Ascending aorta (tissue), 2 donors: Measurements from ENCODE around the gene MACF1. TPM values are rescaled to one million over a fixed set of nuclear protein-coding genes. Genes with fewer than 3 reads are reported as not detected.
A peak's percentile ranks its signal among the peaks of the same experiment; 100 is the strongest.

ENCODE experiments used
- DNase-seq, 2 donors: peaks; one replicate each; pipeline ENCODE4 v3.0.0-alpha.2; 2019; ENCODE audit warnings: low spot score in 2 of 2
- H3K27ac ChIP-seq, 2 donors: fragments of 200-600 bp; sonication (generic); one replicate each; pipeline ENCODE4 v1.5.1; 2016 to 2017; ENCODE audit warnings: mild to moderate bottlenecking in 1 of 2
- H3K27me3 ChIP-seq: fragments of 200-600 bp; sonication (generic); one replicate; pipeline ENCODE4 v1.5.1; 2017
- H3K36me3 ChIP-seq, 2 donors: fragments of 200-600 bp; sonication (generic); one replicate each; pipeline ENCODE4 v1.5.1; 2016
- H3K4me1 ChIP-seq, 2 donors: fragments of 200-600 bp; sonication (generic); one replicate each; pipeline ENCODE4 v1.5.1; 2016 to 2017; ENCODE audit warnings: mild to moderate bottlenecking in 1 of 2
- H3K4me3 ChIP-seq, 2 donors: fragments of 200-600 bp; sonication (generic); one replicate each; pipeline ENCODE4 v1.5.1; 2016 to 2017; ENCODE audit warnings: mild to moderate bottlenecking in 1 of 2
- H3K9me3 ChIP-seq, 2 donors: fragments of 200-600 bp; sonication (generic); one replicate each; pipeline ENCODE4 v1.5.1; 2016
- CTCF ChIP-seq, 3 experiments: fragments of 200-600 bp in 2 of 3; fragments of 450-650 bp in 1 of 3; sonication (generic) in 2 of 3; IDR thresholded peaks; one replicate each; pipeline ENCODE4 v1.5.1; 2016 to 2019; ENCODE audit warnings: antibody characterized with exemption in 3 of 3, mild to moderate bottlenecking in 1 of 3, moderate library complexity in 1 of 3
- intact Hi-C: fragments of 100-400 bp; cut with DNase I; formaldehyde crosslinking; loops from one replicate; pipeline ENCODE4 v1.15.1; 2023
- total RNA-seq: library from RNA; depleted of rRNA; stranded (reverse); fragments of >200 nt; gene quantifications from one replicate; pipeline ENCODE4 v1.1.0, GENCODE V29; 2016

Gene MACF1
- total RNA-seq, 1 donor from 2014 or later, result 279 TPM

- Histone ChIP-seq H3K27ac (peak overlapping the region; percentile 17 to 48), H3K9me3 (no peaks in the 10 kb centered on the region), H3K27me3 (no peaks in the 10 kb centered on the region), H3K36me3 (peaks cover 72 to 84% of the 10 kb centered on the region in 2 donors), H3K4me3 (no peak overlapping the region), H3K4me1 (peaks cover 7 to 11% of the 10 kb centered on the region in 2 donors)
- intact Hi-C loops, result no loop called here
- DNase-seq, result no peak
- TF ChIP-seq CTCF (IDR thresholded peaks at IDR 0.05), result no peak
Observed at GRCh38 chr1:39384305-39384704, 179.8 kb downstream of the MACF1 start.

- no peak for DNase-seq
- Histone ChIP-seq H3K9me3 (no peaks in the 10 kb centered on the region), H3K27ac (peak overlapping the region; percentile 39 to 48), H3K4me3 (no peak overlapping the region), H3K36me3 (peaks cover 63 to 79% of the 10 kb centered on the region in 2 donors), H3K4me1 (peaks cover 7 to 19% of the 10 kb centered on the region in 2 donors), H3K27me3 (no peaks in the 10 kb centered on the region)
- TF ChIP-seq CTCF (IDR thresholded peaks at IDR 0.05), result no peak
- intact Hi-C loops, result no loop called here
Observed at GRCh38 chr1:39385067-39385988, 180.8 kb downstream of the MACF1 start.

GRCh38 chr1:39386997-39387396, 182.5 kb downstream of the MACF1 start:
- Histone ChIP-seq H3K9me3 (no peaks in the 10 kb centered on the region), H3K4me1 (peaks cover 7 to 26% of the 10 kb centered on the region in 2 donors), H3K4me3 (no peak overlapping the region), H3K27me3 (no peaks in the 10 kb centered on the region), H3K27ac (peak overlapping the region; percentile 81 to 85), H3K36me3 (peaks cover 53 to 63% of the 10 kb centered on the region in 2 donors)
- intact Hi-C loops, result no loop called here
- DNase-seq, result no peak
- TF ChIP-seq CTCF (IDR thresholded peaks at IDR 0.05), result no peak

GRCh38 chr1:39387452-39387851, 183.0 kb downstream of the MACF1 start:
- no peak overlapping the region for H3K4me3 ChIP-seq
- DNase-seq, result no peak
- TF ChIP-seq CTCF (IDR thresholded peaks at IDR 0.05), result no peak
- intact Hi-C loops, result no loop called here
- H3K27me3 ChIP-seq, result no peaks in the 10 kb centered on the region
- peak overlapping the region; percentile 81 to 85 for H3K27ac ChIP-seq
- H3K9me3 ChIP-seq, result no peaks in the 10 kb centered on the region
- peaks cover 11 to 30% of the 10 kb centered on the region in 2 donors for H3K4me1 ChIP-seq
- peaks cover 49 to 59% of the 10 kb centered on the region in 2 donors for H3K36me3 ChIP-seq

DNA sequence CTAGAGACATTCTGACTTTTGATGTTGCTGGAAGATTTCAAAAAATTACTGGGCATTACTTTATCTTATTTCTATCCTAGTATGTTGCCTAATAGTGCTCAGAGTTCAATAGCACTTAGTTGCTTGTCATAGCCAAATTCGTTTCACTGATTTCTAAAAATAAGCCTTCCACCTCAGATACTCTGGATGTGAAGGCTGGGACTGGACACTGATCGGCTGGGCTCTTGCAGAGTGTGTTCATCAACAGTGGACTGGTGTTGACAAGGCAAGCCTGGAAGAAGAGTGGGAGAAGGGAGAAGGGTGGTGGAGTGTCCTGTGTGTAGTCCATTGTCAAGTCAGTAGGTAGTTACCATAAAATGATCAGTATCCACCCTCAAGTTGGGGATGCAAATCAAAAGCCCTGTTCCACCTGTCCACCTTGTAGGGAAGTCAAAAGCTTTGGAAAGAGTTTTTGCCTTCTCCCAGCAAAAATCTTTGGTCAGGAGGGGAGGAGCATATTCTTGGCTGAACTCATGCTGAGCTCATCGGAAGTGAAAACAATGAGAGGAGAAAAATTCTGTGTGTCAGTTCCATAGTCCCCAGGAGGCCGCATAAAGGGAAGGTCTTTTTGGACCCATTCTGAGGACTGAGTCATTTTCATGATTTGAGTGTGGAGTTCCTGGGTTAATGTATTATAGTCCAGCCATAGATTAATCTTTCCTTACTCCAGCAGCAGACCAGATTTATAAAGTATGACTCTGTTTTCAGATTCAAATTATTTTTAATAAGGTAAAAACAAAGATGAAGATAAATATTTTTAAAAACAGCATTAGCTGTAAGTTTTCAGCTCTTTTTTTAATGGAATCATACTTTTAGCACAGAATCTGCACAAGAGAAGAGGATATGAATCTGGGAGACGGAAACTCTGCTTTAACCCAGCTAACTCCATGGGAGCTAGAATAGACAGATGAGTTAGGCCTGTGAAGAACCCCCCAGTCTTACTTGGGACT, 187.5 kb downstream of the MACF1 start:
- DNase-seq, result peak in 1 of 2 donors; percentile 77
- Histone ChIP-seq H3K36me3 (peaks cover 16 to 19% of the 10 kb centered on the region in 2 donors), H3K27ac (peak overlapping the region; percentile 81 to 85), H3K4me1 (peaks cover 33 to 72% of the 10 kb centered on the region in 2 donors), H3K27me3 (no peaks in the 10 kb centered on the region), H3K9me3 (no peaks in the 10 kb centered on the region), H3K4me3 (peak overlapping the region in 1 of 2 donors; percentile 13)
- intact Hi-C loops, result no loop called here
- no peak for TF ChIP-seq CTCF (IDR thresholded peaks at IDR 0.05)
